Kidney epithelial cell (primary cell): ENCODE measurements around the gene NFIA. TPM values are rescaled to one million over a fixed set of nuclear protein-coding genes. Genes with fewer than 3 reads are reported as not detected.

ENCODE experiments used
- DNase-seq: peaks from one replicate; pipeline ENCODE4 v3.0.0-alpha.2; 2010; ENCODE audit warnings: low read depth
- H3K27me3 ChIP-seq: 2 replicates; pipeline ENCODE4 v1.6.0; 2011; ENCODE audit warnings: low read length; ENCODE audit not compliant: control insufficient read depth, insufficient read depth
- H3K36me3 ChIP-seq: 2 replicates; pipeline ENCODE4 v1.5.1; 2011; ENCODE audit warnings: low read length; ENCODE audit not compliant: control insufficient read depth, insufficient read depth
- H3K4me3 ChIP-seq: 2 replicates; pipeline ENCODE4 v1.5.1; 2011; ENCODE audit warnings: low read depth, mild to moderate bottlenecking, control low read depth, low read length
- CTCF ChIP-seq: IDR thresholded peaks from 2 replicates; pipeline ENCODE4 v1.5.1; 2011; ENCODE audit warnings: mild to moderate bottlenecking, moderate library complexity, low read length, control low read depth, inconsistent platforms; ENCODE audit not compliant: insufficient read depth, poor library complexity, severe bottlenecking
- total RNA-seq: library from RNA; depleted of rRNA; stranded (reverse); fragments of >200 nt; gene quantifications from 2 replicates; pipeline ENCODE4 v1.2.3, GENCODE V29; 2015

Gene NFIA
- total RNA-seq, 1 donor from 2014 or later: 3.5 TPM

GRCh38 chr1:61215676-61216289 is 133.4 kb downstream of the NFIA start:
- Histone ChIP-seq H3K36me3 (no peaks in the 10 kb centered on the region), H3K27me3 (no peaks in the 10 kb centered on the region), H3K4me3 (no peak overlapping the region)
- no peak for DNase-seq
- TF ChIP-seq CTCF: no peak

DNA sequence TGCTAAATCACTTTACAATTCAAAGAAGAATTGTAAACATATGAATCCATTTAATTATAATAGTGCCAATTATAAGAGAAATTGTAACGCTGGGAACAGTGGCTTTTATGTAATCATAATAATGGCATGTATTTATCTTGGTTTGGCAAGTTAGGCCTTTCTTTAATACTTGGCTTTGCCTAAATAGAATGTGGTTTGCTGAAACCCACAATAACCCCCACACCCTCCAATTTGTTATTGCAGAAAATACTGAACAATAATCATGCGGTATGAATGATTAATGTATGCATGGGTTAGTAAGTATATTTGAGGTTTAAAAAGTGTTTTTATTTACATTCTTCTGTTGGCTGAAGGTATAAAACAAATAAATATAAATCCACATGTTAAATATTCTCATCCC is 138.2 kb downstream of the NFIA start:
- TF ChIP-seq CTCF: no peak
- Histone ChIP-seq H3K4me3 (no peak overlapping the region), H3K27me3 (no peaks in the 10 kb centered on the region), H3K36me3 (no peaks in the 10 kb centered on the region)
- DNase-seq: no peak

- no peak for DNase-seq
- no peak for TF ChIP-seq CTCF
- Histone ChIP-seq H3K36me3 (no peaks in the 10 kb centered on the region), H3K27me3 (no peaks in the 10 kb centered on the region), H3K4me3 (no peak overlapping the region)
These were observed 139.3 kb downstream of the NFIA start for GRCh38 chr1:61221642-61222041.

GRCh38 chr1:61222240-61222639 is 139.9 kb downstream of the NFIA start:
- no peaks in the 10 kb centered on the region for H3K36me3 ChIP-seq
- no peak for TF ChIP-seq CTCF
- H3K4me3 ChIP-seq: no peak overlapping the region
- no peaks in the 10 kb centered on the region for H3K27me3 ChIP-seq
- DNase-seq: no peak

- no peak overlapping the region for H3K4me3 ChIP-seq
- DNase-seq: no peak
- TF ChIP-seq CTCF: no peak
These were observed 140.8 kb downstream of the NFIA start for GRCh38 chr1:61223140-61223539.

DNA sequence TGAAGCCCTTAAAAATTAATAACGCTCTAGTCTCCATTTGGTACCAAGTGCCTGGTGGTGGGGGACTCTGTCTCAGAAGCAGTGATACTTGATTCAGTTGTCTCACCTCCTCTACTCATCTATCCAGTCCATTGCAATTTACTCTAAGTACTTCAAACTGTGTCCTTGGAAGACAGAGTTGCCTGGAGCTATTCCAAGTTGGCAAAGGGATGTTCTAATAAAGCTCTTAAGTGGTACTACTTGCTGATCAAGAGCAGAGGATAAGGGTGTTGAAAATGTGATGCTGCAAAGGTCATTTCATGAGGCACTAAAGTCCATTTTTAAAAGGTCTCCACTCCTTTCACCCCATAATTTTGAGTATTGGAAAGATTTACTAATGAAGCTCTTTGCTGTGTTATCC is 142.2 kb downstream of the NFIA start:
- no peak for TF ChIP-seq CTCF
- H3K27me3 ChIP-seq: no peaks in the 10 kb centered on the region
- no peak overlapping the region for H3K4me3 ChIP-seq
- DNase-seq: no peak
- H3K36me3 ChIP-seq: no peaks in the 10 kb centered on the region

More at GRCh38 chr1:61223140-61223539, 140.8 kb downstream of the NFIA start:
- no peaks in the 10 kb centered on the region for H3K36me3 ChIP-seq
- H3K27me3 ChIP-seq: no peaks in the 10 kb centered on the region
